Left renal pelvis (tissue), 4 donors: Measurements from ENCODE around the gene COPS2. TPM values are rescaled to one million over a fixed set of nuclear protein-coding genes. Genes with fewer than 3 reads are reported as not detected.

Source experiments
- polyA plus RNA-seq, 4 donors: library from polyadenylated mRNA; unstranded; fragments of 120-200 nt; gene quantifications; one replicate each; pipeline ENCODE4 v1.2.1, GENCODE V29; 2013; ENCODE audit not compliant: insufficient read length in 4 of 4

COPS2 gene
- polyA plus RNA-seq, 4 donors: 87.2 to 132 (median 104) TPM

Other genes starting within 250 kb of the COPS2 start
- 1 to 10 TPM; 2.8 to 5.8 (median 3.7) TPM for gene SHC4, start 191.7 kb downstream of the COPS2 start, polyA plus RNA-seq
- 10 to 100 TPM; 44.6 to 61.9 (median 55.3) TPM for gene SECISBP2L, start 109.2 kb downstream of the COPS2 start, polyA plus RNA-seq
- gene GALK2, start 14.6 kb upstream of the COPS2 start, polyA plus RNA-seq: 10 to 100 TPM; 23.9 to 34.6 (median 27.1) TPM